IMR-90 (cell line): ENCODE data around the gene PIH1D1. TPM values are rescaled to one million over a fixed set of nuclear protein-coding genes. Genes with fewer than 3 reads are reported as not detected.

Experiments
- ATAC-seq: fragments of 200-7000 bp; cut with Tn5 transposase; 2 replicates; pipeline ENCODE4 v1.9.1; 2020; ENCODE audit warnings: low read depth, mild to moderate bottlenecking, moderate library complexity
- BruUV-seq: library from RNA; stranded (reverse); fragments of 400-500 nt; replicated peaks from 2 replicates; lab custom pipeline; 2021; lab: Mats Ljungman, UMichigan
- CTCF ChIA-PET: fragments of 300-600 bp; formaldehyde crosslinking; extraction: SDS; loops from one replicate; lab custom pipeline; 2021; ENCODE audit warnings: antibody characterized with exemption; lab: Yijun Ruan, JAX
- POLR2A ChIA-PET: fragments of 300-600 bp; sonication (Branson Sonifier 250); formaldehyde crosslinking; loops from one replicate; lab custom pipeline; 2022; ENCODE audit warnings: antibody characterized with exemption; ENCODE audit not compliant: unreplicated experiment; lab: Charles Lee
- DNase-seq: peaks from one replicate; pipeline ENCODE4 v3.0.0; 2013
- H2AFZ ChIP-seq: replicated peaks from 2 replicates; pipeline ENCODE3; 2013; ENCODE audit warnings: low read length, mild to moderate bottlenecking; ENCODE audit not compliant: poor library complexity
- H2AK5ac ChIP-seq: 2 replicates; pipeline ENCODE4 v1.6.1; 2013; ENCODE audit warnings: low read depth, low read length, inconsistent platforms
- H2AK9ac ChIP-seq: replicated peaks from 2 replicates; pipeline ENCODE3; 2013; ENCODE audit warnings: mild to moderate bottlenecking, low read depth, low read length, moderate library complexity; ENCODE audit not compliant: poor library complexity
- H2BK120ac ChIP-seq: 2 replicates; pipeline ENCODE4 v1.6.1; 2013; ENCODE audit warnings: low read depth, low read length, inconsistent platforms
- H2BK15ac ChIP-seq: 3 replicates; pipeline ENCODE4 v1.6.1; 2013; ENCODE audit warnings: low read depth, low read length, inconsistent platforms
- H2BK20ac ChIP-seq: 2 replicates; pipeline ENCODE4 v1.6.1; 2013; ENCODE audit warnings: low read depth, mild to moderate bottlenecking, inconsistent platforms, low read length, moderate library complexity
- H2BK5ac ChIP-seq: 2 replicates; pipeline ENCODE4 v1.6.1; 2013; ENCODE audit warnings: mild to moderate bottlenecking, low read depth, low read length, inconsistent platforms; ENCODE audit not compliant: poor library complexity, severe bottlenecking
- H3K14ac ChIP-seq: replicated peaks from 2 replicates; pipeline ENCODE4 v1.6.1; 2013; ENCODE audit warnings: low read depth, low read length, inconsistent platforms
- H3K18ac ChIP-seq: 2 replicates; pipeline ENCODE4 v1.6.1; 2013; ENCODE audit warnings: low read depth, low read length, control low read depth
- H3K23ac ChIP-seq: 2 replicates; pipeline ENCODE4 v1.6.1; 2013; ENCODE audit warnings: low read depth, low read length, inconsistent platforms
- H3K27ac ChIP-seq: 2 replicates; pipeline ENCODE4 v1.5.1; 2013; ENCODE audit warnings: mild to moderate bottlenecking, control low read depth, low read length; ENCODE audit not compliant: insufficient read depth
- H3K27me3 ChIP-seq: 2 replicates; pipeline ENCODE4 v1.6.1; 2013; ENCODE audit warnings: low read length; ENCODE audit not compliant: control insufficient read depth, insufficient read depth
- H3K36me3 ChIP-seq: 2 replicates; pipeline ENCODE4 v1.6.1; 2013; ENCODE audit warnings: low read length, mixed read lengths; ENCODE audit not compliant: control insufficient read depth, insufficient read depth
- H3K4ac ChIP-seq: 2 replicates; pipeline ENCODE4 v1.6.1; 2013; ENCODE audit warnings: low read depth, low read length, inconsistent platforms
- H3K4me1 ChIP-seq: 2 replicates; pipeline ENCODE4 v1.6.1; 2013; ENCODE audit warnings: low read length, mixed read lengths; ENCODE audit not compliant: control insufficient read depth, insufficient read depth
- H3K4me2 ChIP-seq: 2 replicates; pipeline ENCODE4 v1.6.1; 2013; ENCODE audit warnings: low read depth, mild to moderate bottlenecking, control low read depth, low read length, moderate library complexity
- H3K4me3 ChIP-seq: 2 replicates; pipeline ENCODE4 v1.5.1; 2013; ENCODE audit warnings: low read depth, mild to moderate bottlenecking, control low read depth, low read length, moderate library complexity; ENCODE audit not compliant: insufficient read depth
- H3K56ac ChIP-seq: 2 replicates; pipeline ENCODE4 v1.6.1; 2013; ENCODE audit warnings: low read length, inconsistent platforms; ENCODE audit not compliant: insufficient read depth; ENCODE audit errors: extremely low read depth
- H3K79me1 ChIP-seq, 2 experiments: 2 replicates each; pipeline ENCODE4 v1.6.1; 2013; ENCODE audit warnings: low read length in 2 of 2, inconsistent platforms in 1 of 2, low read depth in 1 of 2
- H3K9ac ChIP-seq: 2 replicates; pipeline ENCODE4 v1.6.1; 2013; ENCODE audit warnings: low read depth, low read length, control low read depth
- H3K9me1 ChIP-seq: 2 replicates; pipeline ENCODE4 v1.6.1; 2013; ENCODE audit warnings: low read length, inconsistent platforms; ENCODE audit not compliant: insufficient read depth
- H3K9me3 ChIP-seq: 2 replicates; pipeline ENCODE4 v1.6.1; 2013; ENCODE audit warnings: low read length; ENCODE audit not compliant: control insufficient read depth, insufficient read depth
- H4K20me1 ChIP-seq: 2 replicates; pipeline ENCODE4 v1.6.1; 2013; ENCODE audit warnings: low read length, inconsistent platforms; ENCODE audit not compliant: insufficient read depth
- H4K5ac ChIP-seq: 2 replicates; pipeline ENCODE4 v1.6.1; 2013; ENCODE audit warnings: mild to moderate bottlenecking, low read depth, low read length, control low read depth
- H4K8ac ChIP-seq, 2 experiments: 2 replicates each; pipeline ENCODE4 v1.6.1; 2013; ENCODE audit warnings: low read depth in 2 of 2, low read length in 2 of 2, control low read depth in 1 of 2, inconsistent platforms in 1 of 2
- H4K91ac ChIP-seq: 2 replicates; pipeline ENCODE4 v1.6.1; 2013; ENCODE audit warnings: low read depth, low read length, inconsistent platforms; ENCODE audit not compliant: insufficient read depth
- BHLHE40 ChIP-seq: fragments of 150-350 bp; IDR thresholded peaks from 2 replicates; pipeline ENCODE4 v1.6.1; 2016; ENCODE audit warnings: mild to moderate bottlenecking, low read depth, low read length
- CEBPB ChIP-seq: IDR thresholded peaks from 2 replicates; pipeline ENCODE4 v1.6.1; 2012; ENCODE audit warnings: low read depth, low read length, improper control_type of control experiment
- CHD1 ChIP-seq: IDR thresholded peaks from 2 replicates; pipeline ENCODE4 v1.6.1; 2012; ENCODE audit warnings: low read depth, low read length, improper control_type of control experiment
- FOS ChIP-seq: fragments of 150-350 bp; IDR thresholded peaks from 2 replicates; pipeline ENCODE4 v1.6.1; 2016; ENCODE audit warnings: low read depth, low read length
- MAFK ChIP-seq: IDR thresholded peaks from 2 replicates; pipeline ENCODE4 v1.6.1; 2012; ENCODE audit warnings: low read depth, low read length, improper control_type of control experiment
- MAZ ChIP-seq: IDR thresholded peaks from 2 replicates; pipeline ENCODE4 v1.6.1; 2012; ENCODE audit warnings: low read depth, mild to moderate bottlenecking, low read length, improper control_type of control experiment, moderate library complexity, borderline replicate concordance
- MXI1 ChIP-seq: IDR thresholded peaks from 2 replicates; pipeline ENCODE4 v1.6.1; 2012; ENCODE audit warnings: low read depth, mild to moderate bottlenecking, low read length, moderate library complexity, borderline replicate concordance
- NFE2L2 ChIP-seq: fragments of 150-350 bp; IDR thresholded peaks from 2 replicates; pipeline ENCODE4 v1.6.1; 2016; ENCODE audit warnings: low read depth, mild to moderate bottlenecking, low read length
- POLR2A ChIP-seq: IDR thresholded peaks from 2 replicates; pipeline ENCODE4 v1.6.1; 2012; ENCODE audit warnings: mild to moderate bottlenecking, low read depth, low read length
- RAD21 ChIP-seq: IDR thresholded peaks from 2 replicates; pipeline ENCODE4 v1.6.1; 2012; ENCODE audit warnings: low read length, improper control_type of control experiment
- RCOR1 ChIP-seq: IDR thresholded peaks from 2 replicates; pipeline ENCODE4 v1.6.1; 2012; ENCODE audit warnings: mild to moderate bottlenecking, low read length, improper control_type of control experiment; ENCODE audit not compliant: insufficient replicate concordance
- RFX5 ChIP-seq: IDR thresholded peaks from 2 replicates; pipeline ENCODE4 v1.8.0; 2012; ENCODE audit warnings: low read depth, mild to moderate bottlenecking, low read length, moderate library complexity
- SMC3 ChIP-seq: fragments of 150-350 bp; IDR thresholded peaks from 2 replicates; pipeline ENCODE4 v1.6.1; 2016; ENCODE audit warnings: low read depth, mild to moderate bottlenecking, antibody characterized with exemption, low read length, moderate library complexity
- WGBS, 2 experiments: methylation state at CpG; one replicate each; pipeline versions ENCODE4 v1.1.5 to v1.1.7; 2013; ENCODE audit warnings: missing lambda C conversion rate in 2 of 2; ENCODE audit not compliant: insufficient read length in 1 of 2; ENCODE audit errors: extremely low coverage in 2 of 2; 5-methylcytosine and 5-hydroxymethylcytosine counted together
- dilution Hi-C: fragments of 300-500 bp; cut with HindIII; formaldehyde crosslinking; loops from one replicate; pipeline ENCODE4 v1.14.3; 2018; ENCODE audit warnings: low sequenced_read_pairs; ENCODE audit not compliant: unreplicated experiment
- in situ Hi-C: fragments of 300-500 bp; cut with MboI; formaldehyde crosslinking; loops from 3 replicates; pipeline ENCODE4 v1.14.3; 2019; ENCODE audit warnings: low sequenced_read_pairs, inconsistent platforms, mixed read lengths
- intact Hi-C: fragments of 100-400 bp; cut with micrococcal nuclease; formaldehyde crosslinking; loops from 2 replicates; pipeline ENCODE4 v1.10.0; 2022
- polyA plus RNA-seq, 3 experiments: library from polyadenylated mRNA; depleted of rRNA; stranded (reverse); fragments of >200 nt; gene quantifications; 2 replicates each; pipeline ENCODE4 v1.2.3, GENCODE V29; 2012; ENCODE audit warnings: low replicate concordance in 1 of 3
- total RNA-seq: library from RNA; depleted of rRNA; stranded (reverse); fragments of >200 nt; gene quantifications from 2 replicates; pipeline ENCODE4 v1.2.3, GENCODE V29; 2012
- TF ChIP-seq, protein P1 (sequence below): fragments of 150-350 bp; IDR thresholded peaks from 2 replicates; pipeline ENCODE4 v1.6.1; 2016; ENCODE audit warnings: low read depth, mild to moderate bottlenecking, low read length, moderate library complexity, borderline replicate concordance
- TF ChIP-seq, protein P2 (sequence below): fragments of 150-350 bp; IDR thresholded peaks from 2 replicates; pipeline ENCODE4 v1.6.1; 2017; ENCODE audit warnings: mild to moderate bottlenecking, antibody characterized with exemption, low read length, low read depth
- TF ChIP-seq, protein P3 (sequence below): conservative IDR thresholded peaks from 2 replicates; pipeline ENCODE4 v1.5.1; 2012; ENCODE audit warnings: mild to moderate bottlenecking, low read depth, low read length, improper control_type of control experiment

The PIH1D1 gene
- total and polyA plus RNA-seq, 2 of the 4 experiments (the other 2 are of a cell fraction), result 77.9 to 122 TPM

DNA sequence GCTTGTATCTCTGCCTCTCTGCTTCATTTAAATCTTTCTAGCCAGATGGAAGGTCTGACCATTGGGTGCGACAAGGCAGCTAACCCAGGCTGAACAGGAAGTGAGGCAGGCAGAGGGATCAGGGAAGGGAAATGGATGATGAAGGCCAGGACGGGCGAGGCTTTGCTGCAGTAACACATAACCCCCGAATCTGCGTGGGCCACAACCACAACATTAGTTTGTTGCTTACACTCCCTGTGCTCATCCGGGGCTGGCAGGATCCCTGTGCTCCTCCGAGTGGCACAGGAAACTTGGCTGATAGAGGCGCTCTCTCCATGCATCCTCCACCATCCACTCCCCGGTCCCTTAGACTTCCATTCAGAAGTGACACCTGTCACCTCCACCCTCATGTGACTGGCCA lies 21.3 kb upstream of the PIH1D1 start:
- Histone ChIP-seq H4K91ac (no peak overlapping the region; the same call in 1 of the 2 replicates), H2BK120ac (no peak overlapping the region), H2AK9ac (peak overlapping the region; percentile 85), H3K4me3 (no peak overlapping the region), H4K8ac (peak overlapping the region in 1 of 2 experiments; percentile 58; a peak in 1 of 4 replicates), H3K18ac (no peak overlapping the region), H2AFZ (peak overlapping the region; percentile 78), H2BK5ac (no peak overlapping the region), H4K5ac (no peak overlapping the region), H2AK5ac (peak overlapping the region; percentile 5; the same call in 1 of the 2 replicates), H3K79me1 (peaks cover 0 to 8% of the 10 kb centered on the region in 2 experiments; a peak in 2 of 4 replicates), H3K23ac (no peak overlapping the region), H2BK15ac (no peak overlapping the region), H3K9me1 (peaks cover 14% of the 10 kb centered on the region; the same call in 1 of the 2 replicates), H4K20me1 (no peaks in the 10 kb centered on the region), H2BK20ac (no peak overlapping the region), H3K14ac (no peak overlapping the region), H3K4ac (no peak overlapping the region), H3K9me3 (no peaks in the 10 kb centered on the region), H3K4me1 (peaks cover 12% of the 10 kb centered on the region; the same call in 1 of the 2 replicates), H3K9ac (no peak overlapping the region), H3K27me3 (no peaks in the 10 kb centered on the region), H3K27ac (no peak overlapping the region), H3K36me3 (no peaks in the 10 kb centered on the region), H3K56ac (no peak overlapping the region), H3K4me2 (no peak overlapping the region)
- intact Hi-C loops, result no loop called here
- TF ChIP-seq MXI1 (no peak), FOS (no peak), SMC3 (no peak), MAZ (no peak), RAD21 (no peak), RFX5 (no peak), NFE2L2 (no peak), CEBPB (no peak), RCOR1 (no peak), POLR2A (no peak), MAFK (no peak), CHD1 (no peak), BHLHE40 (no peak)
- TF ChIP-seq, protein P1, sequence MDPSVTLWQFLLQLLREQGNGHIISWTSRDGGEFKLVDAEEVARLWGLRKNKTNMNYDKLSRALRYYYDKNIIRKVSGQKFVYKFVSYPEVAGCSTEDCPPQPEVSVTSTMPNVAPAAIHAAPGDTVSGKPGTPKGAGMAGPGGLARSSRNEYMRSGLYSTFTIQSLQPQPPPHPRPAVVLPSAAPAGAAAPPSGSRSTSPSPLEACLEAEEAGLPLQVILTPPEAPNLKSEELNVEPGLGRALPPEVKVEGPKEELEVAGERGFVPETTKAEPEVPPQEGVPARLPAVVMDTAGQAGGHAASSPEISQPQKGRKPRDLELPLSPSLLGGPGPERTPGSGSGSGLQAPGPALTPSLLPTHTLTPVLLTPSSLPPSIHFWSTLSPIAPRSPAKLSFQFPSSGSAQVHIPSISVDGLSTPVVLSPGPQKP, result no peak
- TF ChIP-seq, protein P2, sequence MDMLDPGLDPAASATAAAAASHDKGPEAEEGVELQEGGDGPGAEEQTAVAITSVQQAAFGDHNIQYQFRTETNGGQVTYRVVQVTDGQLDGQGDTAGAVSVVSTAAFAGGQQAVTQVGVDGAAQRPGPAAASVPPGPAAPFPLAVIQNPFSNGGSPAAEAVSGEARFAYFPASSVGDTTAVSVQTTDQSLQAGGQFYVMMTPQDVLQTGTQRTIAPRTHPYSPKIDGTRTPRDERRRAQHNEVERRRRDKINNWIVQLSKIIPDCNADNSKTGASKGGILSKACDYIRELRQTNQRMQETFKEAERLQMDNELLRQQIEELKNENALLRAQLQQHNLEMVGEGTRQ, result no peak
- TF ChIP-seq, protein P3, sequence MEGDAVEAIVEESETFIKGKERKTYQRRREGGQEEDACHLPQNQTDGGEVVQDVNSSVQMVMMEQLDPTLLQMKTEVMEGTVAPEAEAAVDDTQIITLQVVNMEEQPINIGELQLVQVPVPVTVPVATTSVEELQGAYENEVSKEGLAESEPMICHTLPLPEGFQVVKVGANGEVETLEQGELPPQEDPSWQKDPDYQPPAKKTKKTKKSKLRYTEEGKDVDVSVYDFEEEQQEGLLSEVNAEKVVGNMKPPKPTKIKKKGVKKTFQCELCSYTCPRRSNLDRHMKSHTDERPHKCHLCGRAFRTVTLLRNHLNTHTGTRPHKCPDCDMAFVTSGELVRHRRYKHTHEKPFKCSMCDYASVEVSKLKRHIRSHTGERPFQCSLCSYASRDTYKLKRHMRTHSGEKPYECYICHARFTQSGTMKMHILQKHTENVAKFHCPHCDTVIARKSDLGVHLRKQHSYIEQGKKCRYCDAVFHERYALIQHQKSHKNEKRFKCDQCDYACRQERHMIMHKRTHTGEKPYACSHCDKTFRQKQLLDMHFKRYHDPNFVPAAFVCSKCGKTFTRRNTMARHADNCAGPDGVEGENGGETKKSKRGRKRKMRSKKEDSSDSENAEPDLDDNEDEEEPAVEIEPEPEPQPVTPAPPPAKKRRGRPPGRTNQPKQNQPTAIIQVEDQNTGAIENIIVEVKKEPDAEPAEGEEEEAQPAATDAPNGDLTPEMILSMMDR, result no peak
- no TSS peak for BruUV-seq
- in situ Hi-C loops, result no loop called here
- ATAC-seq (no peak), DNase-seq (no peak)
- CTCF ChIA-PET, result interaction anchor here (1.3 kb wide), 1 partner anchor 74 kb away, joined by 5 read pairs; no protein-coding TSS in a partner anchor
- WGBS, 2 experiments, result 80% methylated on average over 1 of the region's 9 CpGs; no CpG with 5 or more reads in 1 of the 2 experiments
- POLR2A ChIA-PET, result no interaction called here
- dilution Hi-C loops, result no loop called here
